IPS DF 6.9 (cell line): ENCODE results near the gene CALD1.

Experiments
- DNase-seq: peaks from one replicate; pipeline ENCODE4 v3.0.0-alpha.2; 2013; ENCODE audit warnings: low read depth, low spot score
- H3K27ac ChIP-seq: one replicate; pipeline ENCODE4 v1.5.1; 2013; ENCODE audit warnings: low read length, control low read depth
- H3K27me3 ChIP-seq: 2 replicates; pipeline ENCODE4 v1.6.1; 2013; ENCODE audit warnings: mild to moderate bottlenecking, low read length; ENCODE audit not compliant: control insufficient read depth, insufficient read depth
- H3K36me3 ChIP-seq: 2 replicates; pipeline ENCODE4 v1.6.1; 2013; ENCODE audit warnings: low read length; ENCODE audit not compliant: control insufficient read depth, insufficient read depth
- H3K4me1 ChIP-seq: 2 replicates; pipeline ENCODE4 v1.6.1; 2013; ENCODE audit warnings: low read length; ENCODE audit not compliant: control insufficient read depth, insufficient read depth
- H3K4me3 ChIP-seq: 2 replicates; pipeline ENCODE4 v1.5.1; 2013; ENCODE audit warnings: mild to moderate bottlenecking, low read length
- H3K9me3 ChIP-seq: 2 replicates; pipeline ENCODE4 v1.6.1; 2013; ENCODE audit warnings: low read length, inconsistent platforms; ENCODE audit not compliant: control insufficient read depth, insufficient read depth
- WGBS: extraction: QIAGEN DNeasy Blood & Tissue Kit; methylation state at CpG from one replicate; pipeline ENCODE4 v1.1.7; 2013; ENCODE audit warnings: mixed read lengths, missing lambda C conversion rate; ENCODE audit not compliant: insufficient read length, insufficient coverage; 5-methylcytosine and 5-hydroxymethylcytosine counted together

Gene CALD1

GRCh38 chr7:134741907-134742635, 37.4 kb upstream of the CALD1 start:
- no CpG with 5 or more reads among the region's 3 CpGs for WGBS
- DNase-seq: peak; percentile 27
- Histone ChIP-seq H3K36me3 (no peaks in the 10 kb centered on the region), H3K4me3 (no peak overlapping the region), H3K4me1 (peaks cover 1% of the 10 kb centered on the region), H3K27ac (no peak overlapping the region), H3K27me3 (no peaks in the 10 kb centered on the region), H3K9me3 (no peaks in the 10 kb centered on the region)

DNA sequence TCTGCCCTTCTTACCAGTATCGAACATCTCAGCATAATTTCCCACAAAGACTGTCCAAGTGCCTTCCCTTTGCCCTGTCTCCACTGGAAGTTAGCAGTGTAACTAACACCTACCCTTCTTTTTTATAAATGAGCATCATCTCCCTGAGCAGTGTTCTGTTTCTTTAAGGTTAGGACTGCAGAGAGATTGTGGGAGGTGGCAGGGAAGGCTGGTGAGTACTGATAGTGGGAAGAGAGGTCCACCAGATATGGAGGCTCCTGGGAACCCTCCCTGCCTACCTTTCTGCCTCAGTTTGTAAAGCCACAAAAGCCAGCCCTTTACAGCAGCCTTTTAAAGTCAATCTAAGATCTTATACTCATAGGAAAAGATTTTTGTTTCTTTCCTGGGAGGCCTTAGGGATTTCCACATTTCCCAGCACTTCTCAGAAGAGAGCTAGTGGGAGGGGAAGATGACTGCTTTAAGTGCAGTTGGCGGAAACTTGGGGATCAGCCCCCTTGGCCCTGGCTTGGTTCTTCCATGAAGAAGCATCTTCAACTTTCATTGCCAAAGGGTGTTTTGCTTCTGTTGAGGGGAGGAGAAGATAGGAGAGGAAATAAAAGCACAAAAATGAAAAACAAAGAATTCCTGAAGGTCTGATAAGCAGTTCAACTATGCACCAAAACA, 36.6 kb upstream of the CALD1 start:
- no peaks in the 10 kb centered on the region for H3K9me3 ChIP-seq
- no peaks in the 10 kb centered on the region for H3K36me3 ChIP-seq
- H3K4me3 ChIP-seq: no peak overlapping the region
- no peak for DNase-seq
- peaks cover 1% of the 10 kb centered on the region for H3K4me1 ChIP-seq
- no peaks in the 10 kb centered on the region for H3K27me3 ChIP-seq
- H3K27ac ChIP-seq: peak overlapping the region; percentile 47
- no CpG with 5 or more reads among the region's 2 CpGs for WGBS

DNA sequence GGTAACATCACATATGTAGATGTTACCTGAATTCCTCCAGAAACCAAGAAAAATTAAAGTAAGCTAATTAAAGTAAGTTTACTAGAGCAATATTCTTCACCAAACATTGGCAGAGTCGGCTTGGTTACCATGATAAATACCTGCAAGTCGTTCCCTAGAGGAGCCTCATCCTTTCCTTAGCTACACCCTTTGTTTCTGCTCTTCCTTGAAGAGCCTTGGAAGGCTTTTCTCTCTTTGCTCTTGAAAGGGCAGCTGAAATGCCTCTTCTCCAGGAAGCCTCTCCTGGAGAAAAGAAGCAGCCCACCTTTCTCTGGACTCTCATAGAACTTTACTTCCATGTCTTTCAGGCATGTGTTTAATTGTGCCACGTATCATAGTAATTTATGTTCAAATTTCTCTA, 34.9 kb upstream of the CALD1 start:
- Histone ChIP-seq H3K27ac (no peak overlapping the region), H3K27me3 (no peaks in the 10 kb centered on the region), H3K4me1 (peaks cover 1% of the 10 kb centered on the region; the same call in 1 of the 2 replicates), H3K9me3 (no peaks in the 10 kb centered on the region), H3K4me3 (no peak overlapping the region), H3K36me3 (no peaks in the 10 kb centered on the region)
- no CpG with 5 or more reads among the region's 3 CpGs for WGBS
- DNase-seq: no peak

DNA sequence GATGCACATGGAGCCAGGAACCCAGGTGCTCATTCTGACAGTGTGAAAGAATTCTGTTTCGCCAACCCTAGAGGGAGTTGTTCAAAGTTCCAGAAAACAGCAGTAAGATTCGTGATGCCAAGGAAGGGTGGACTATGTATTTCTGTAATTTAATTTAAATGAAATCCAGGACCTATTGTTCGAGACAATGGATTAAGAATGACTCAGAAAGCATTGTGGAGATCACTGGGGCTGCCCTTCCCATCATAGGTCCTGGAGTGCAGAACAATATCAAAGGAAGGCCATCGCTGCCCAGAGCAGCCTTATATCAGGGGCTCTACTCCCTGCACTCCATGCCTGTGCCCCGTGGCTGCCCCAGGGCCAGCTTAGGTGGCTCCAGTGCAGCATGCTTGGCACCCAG, 32.1 kb upstream of the CALD1 start:
- no CpG with 5 or more reads among the region's 5 CpGs for WGBS
- Histone ChIP-seq H3K9me3 (no peaks in the 10 kb centered on the region), H3K27ac (no peak overlapping the region), H3K36me3 (no peaks in the 10 kb centered on the region), H3K27me3 (no peaks in the 10 kb centered on the region), H3K4me3 (no peak overlapping the region), H3K4me1 (peaks cover 1% of the 10 kb centered on the region; the same call in 1 of the 2 replicates)
- no peak for DNase-seq

DNA sequence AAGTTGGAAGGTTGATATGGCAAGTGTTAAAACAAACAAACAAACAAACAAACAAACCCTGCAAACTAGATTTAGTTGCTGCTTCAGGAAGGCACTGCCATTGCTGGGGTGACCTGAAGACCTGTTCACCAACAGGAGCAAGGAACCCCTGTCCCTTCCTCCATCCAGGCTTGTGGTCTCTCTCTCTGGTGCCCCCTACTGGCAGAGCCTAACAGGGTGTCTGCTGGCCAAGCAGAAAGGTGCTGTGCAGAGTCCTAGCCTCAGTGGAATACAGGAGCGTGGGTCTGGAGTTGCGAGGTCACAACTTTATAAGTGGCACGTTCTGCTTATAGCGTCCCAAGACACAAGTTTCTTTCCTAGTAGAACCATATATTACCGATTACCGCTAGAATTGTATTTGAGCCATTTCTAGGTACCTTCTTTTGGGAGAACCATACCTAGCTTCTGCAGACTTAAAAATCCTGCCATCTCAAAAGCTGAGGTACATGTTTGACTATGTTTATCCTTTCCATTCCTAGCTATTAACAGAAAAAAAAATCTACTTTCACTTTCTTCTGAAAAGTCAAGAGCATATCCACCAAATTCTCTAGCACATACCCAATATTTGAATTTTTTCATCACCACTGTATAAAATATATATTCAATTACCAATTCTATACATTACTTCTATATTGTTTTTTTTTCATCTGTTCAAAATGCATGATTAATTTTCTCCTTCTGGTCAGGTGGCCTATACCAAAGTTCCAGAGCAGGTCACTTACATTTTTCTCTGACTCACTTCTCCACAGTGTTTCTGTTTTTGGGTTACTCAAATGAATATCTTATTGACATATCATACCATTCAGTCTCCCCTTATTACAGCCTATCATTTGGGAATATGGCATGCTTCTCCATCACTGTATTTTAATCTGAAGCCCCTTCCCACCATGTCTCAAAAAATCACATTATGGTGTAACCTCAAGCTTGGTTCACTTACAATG, 29.1 kb upstream of the CALD1 start:
- Histone ChIP-seq H3K4me3 (no peak overlapping the region), H3K27me3 (no peaks in the 10 kb centered on the region), H3K9me3 (no peaks in the 10 kb centered on the region), H3K36me3 (no peaks in the 10 kb centered on the region), H3K4me1 (no peaks in the 10 kb centered on the region), H3K27ac (no peak overlapping the region)
- peak; percentile 63 for DNase-seq
- no CpG with 5 or more reads among the region's 6 CpGs for WGBS

- Histone ChIP-seq H3K27me3 (no peaks in the 10 kb centered on the region), H3K4me3 (no peak overlapping the region), H3K27ac (no peak overlapping the region), H3K9me3 (no peaks in the 10 kb centered on the region), H3K4me1 (no peaks in the 10 kb centered on the region), H3K36me3 (no peaks in the 10 kb centered on the region)
- DNase-seq: no peak
- WGBS: no CpG with 5 or more reads among the region's 6 CpGs
Observed at GRCh38 chr7:134752006-134752760, 27.3 kb upstream of the CALD1 start.

DNA sequence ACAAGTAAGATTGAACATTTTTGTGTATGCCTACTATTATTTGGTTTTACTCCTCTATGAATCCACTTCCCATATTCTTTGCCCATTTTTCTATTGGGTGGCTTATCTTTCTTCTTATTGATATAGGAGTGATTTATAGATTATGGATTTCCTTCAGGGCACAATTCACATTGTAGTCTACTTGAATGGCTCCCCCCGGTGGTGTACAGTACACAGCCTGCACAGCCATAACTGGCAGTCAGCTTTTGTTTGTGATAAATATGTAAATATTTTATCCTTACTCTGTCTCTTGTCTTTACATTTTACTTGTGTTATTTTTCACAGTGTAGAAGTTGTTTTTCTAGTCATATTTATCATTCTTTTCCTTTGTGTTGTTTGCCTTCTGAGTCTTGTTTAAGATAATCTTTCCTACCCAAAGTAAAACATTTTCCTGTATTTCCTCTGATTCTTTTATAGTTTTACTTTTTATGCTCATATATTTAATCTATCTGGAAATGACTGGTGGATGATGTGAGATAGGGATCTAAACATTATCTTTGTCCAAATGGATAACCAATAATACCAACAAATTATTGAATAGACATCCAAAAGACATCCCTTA, 23.9 kb upstream of the CALD1 start:
- H3K36me3 ChIP-seq: no peaks in the 10 kb centered on the region
- H3K4me1 ChIP-seq: no peaks in the 10 kb centered on the region
- H3K27ac ChIP-seq: no peak overlapping the region
- no peaks in the 10 kb centered on the region for H3K9me3 ChIP-seq
- no peaks in the 10 kb centered on the region for H3K27me3 ChIP-seq
- H3K4me3 ChIP-seq: no peak overlapping the region
- no CpG with 5 or more reads among the region's 1 CpG for WGBS
- DNase-seq: no peak

- H3K36me3 ChIP-seq: no peaks in the 10 kb centered on the region
- no peaks in the 10 kb centered on the region for H3K9me3 ChIP-seq
- no peak for DNase-seq
- H3K4me1 ChIP-seq: no peaks in the 10 kb centered on the region
- H3K4me3 ChIP-seq: no peak overlapping the region
- H3K27ac ChIP-seq: no peak overlapping the region
- no peaks in the 10 kb centered on the region for H3K27me3 ChIP-seq
- WGBS: no CpG with 5 or more reads among the region's 3 CpGs
Observed at GRCh38 chr7:134757938-134758337, 21.5 kb upstream of the CALD1 start.

- Histone ChIP-seq H3K4me3 (no peak overlapping the region), H3K36me3 (no peaks in the 10 kb centered on the region), H3K9me3 (no peaks in the 10 kb centered on the region), H3K27me3 (no peaks in the 10 kb centered on the region), H3K4me1 (no peaks in the 10 kb centered on the region), H3K27ac (no peak overlapping the region)
- no CpG with 5 or more reads among the region's 1 CpG for WGBS
- no peak for DNase-seq
Observed at GRCh38 chr7:134758981-134759380, 20.5 kb upstream of the CALD1 start.
